Spleen (tissue), 7 donors: ENCODE measurements around the gene CNP.

Source experiments
- CTCF ChIP-seq, 11 experiments: fragments of 200-600 bp in 7 of 11; fragments of 450-650 bp in 4 of 11; sonication (generic) in 4 of 11; IDR thresholded peaks in 8 of 11; conservative IDR thresholded peaks in 3 of 11; 1 replicate in 7 of 11; 2 replicates in 4 of 11; pipeline versions ENCODE4 v1.4.0 to v1.8.0; 2016 to 2021; ENCODE audit warnings: antibody characterized with exemption in 11 of 11, inconsistent platforms in 4 of 11, mild to moderate bottlenecking in 1 of 11
- POLR2A ChIP-seq, 3 donors: fragments of 450-650 bp; IDR thresholded peaks; one replicate each; pipeline ENCODE4 v1.5.1; 2017; ENCODE audit warnings: antibody characterized with exemption in 3 of 3, mild to moderate bottlenecking in 1 of 3
- POLR2AphosphoS5 ChIP-seq, 3 donors: sonication (generic); formaldehyde crosslinking; IDR thresholded peaks; one replicate each; pipeline ENCODE4 v1.5.1; 2017; ENCODE audit warnings: antibody characterized with exemption in 3 of 3
- donor health status: DM: no; HTN: no; CAD: no; lungs with moderate emphysema.
- donor health status: DM: no; HTN: no; CAD: no.
- donor health status: DM: no; HTN: no; CAD: no.

GRCh38 chr17:41944943-41945342, 21.7 kb upstream of the CNP start:
- TF ChIP-seq CTCF (IDR thresholded peaks at IDR 0.05 in 8 of 11, conservative IDR thresholded peaks at IDR 0.05 in 3 of 11) (no peak), POLR2A (IDR thresholded peaks at IDR 0.05) (no peak), POLR2AphosphoS5 (IDR thresholded peaks at IDR 0.05) (no peak)
